A673 (cell line): ENCODE results near the gene FAM174B.

ENCODE experiments used
- EZH2 ChIP-seq: fragments of 200-600 bp; sonication (generic); IDR thresholded peaks from 2 replicates; pipeline ENCODE4 v1.6.1; 2017; ENCODE audit warnings: borderline replicate concordance, low read depth, mild to moderate bottlenecking, mixed read lengths, antibody characterized with exemption, low read length; ENCODE audit not compliant: poor library complexity, severe bottlenecking
- TF ChIP-seq, protein P1 (sequence below): fragments of 300-800, 200-600 bp; sonication (generic); conservative IDR thresholded peaks from 2 replicates; pipeline ENCODE4 v1.5.1; 2017; ENCODE audit warnings: low read depth, mild to moderate bottlenecking, antibody characterized with exemption, low read length, moderate library complexity, mixed read lengths

- TF ChIP-seq, protein P1, sequence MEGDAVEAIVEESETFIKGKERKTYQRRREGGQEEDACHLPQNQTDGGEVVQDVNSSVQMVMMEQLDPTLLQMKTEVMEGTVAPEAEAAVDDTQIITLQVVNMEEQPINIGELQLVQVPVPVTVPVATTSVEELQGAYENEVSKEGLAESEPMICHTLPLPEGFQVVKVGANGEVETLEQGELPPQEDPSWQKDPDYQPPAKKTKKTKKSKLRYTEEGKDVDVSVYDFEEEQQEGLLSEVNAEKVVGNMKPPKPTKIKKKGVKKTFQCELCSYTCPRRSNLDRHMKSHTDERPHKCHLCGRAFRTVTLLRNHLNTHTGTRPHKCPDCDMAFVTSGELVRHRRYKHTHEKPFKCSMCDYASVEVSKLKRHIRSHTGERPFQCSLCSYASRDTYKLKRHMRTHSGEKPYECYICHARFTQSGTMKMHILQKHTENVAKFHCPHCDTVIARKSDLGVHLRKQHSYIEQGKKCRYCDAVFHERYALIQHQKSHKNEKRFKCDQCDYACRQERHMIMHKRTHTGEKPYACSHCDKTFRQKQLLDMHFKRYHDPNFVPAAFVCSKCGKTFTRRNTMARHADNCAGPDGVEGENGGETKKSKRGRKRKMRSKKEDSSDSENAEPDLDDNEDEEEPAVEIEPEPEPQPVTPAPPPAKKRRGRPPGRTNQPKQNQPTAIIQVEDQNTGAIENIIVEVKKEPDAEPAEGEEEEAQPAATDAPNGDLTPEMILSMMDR, result no peak
- no peak for TF ChIP-seq EZH2
These were observed 16.5 kb upstream of the FAM174B start for GRCh38 chr15:92672102-92672501.
